ENCODE measurements around the gene RAG2.

The RAG2 gene

DNA sequence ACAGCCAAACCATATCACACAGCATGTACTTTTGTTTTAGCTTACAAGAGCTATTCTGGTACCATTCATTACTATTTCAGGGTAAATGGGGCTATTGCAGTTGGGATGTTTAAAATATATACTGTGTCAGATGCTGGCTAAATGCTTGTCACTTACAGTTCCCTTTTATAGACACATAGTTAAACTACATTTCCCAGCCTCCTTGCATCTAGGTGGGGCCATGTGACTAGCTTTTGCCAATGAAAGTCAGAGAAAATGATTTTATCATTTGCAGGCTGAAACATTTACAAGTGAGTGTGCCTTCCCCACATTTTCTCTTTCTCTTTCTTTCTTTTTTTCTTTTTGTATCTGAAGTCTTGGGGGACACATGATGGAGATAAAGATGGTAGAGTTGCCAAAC, 11.5 kb downstream of the RAG2 start:
- TF ChIP-seq, protein P1, sequence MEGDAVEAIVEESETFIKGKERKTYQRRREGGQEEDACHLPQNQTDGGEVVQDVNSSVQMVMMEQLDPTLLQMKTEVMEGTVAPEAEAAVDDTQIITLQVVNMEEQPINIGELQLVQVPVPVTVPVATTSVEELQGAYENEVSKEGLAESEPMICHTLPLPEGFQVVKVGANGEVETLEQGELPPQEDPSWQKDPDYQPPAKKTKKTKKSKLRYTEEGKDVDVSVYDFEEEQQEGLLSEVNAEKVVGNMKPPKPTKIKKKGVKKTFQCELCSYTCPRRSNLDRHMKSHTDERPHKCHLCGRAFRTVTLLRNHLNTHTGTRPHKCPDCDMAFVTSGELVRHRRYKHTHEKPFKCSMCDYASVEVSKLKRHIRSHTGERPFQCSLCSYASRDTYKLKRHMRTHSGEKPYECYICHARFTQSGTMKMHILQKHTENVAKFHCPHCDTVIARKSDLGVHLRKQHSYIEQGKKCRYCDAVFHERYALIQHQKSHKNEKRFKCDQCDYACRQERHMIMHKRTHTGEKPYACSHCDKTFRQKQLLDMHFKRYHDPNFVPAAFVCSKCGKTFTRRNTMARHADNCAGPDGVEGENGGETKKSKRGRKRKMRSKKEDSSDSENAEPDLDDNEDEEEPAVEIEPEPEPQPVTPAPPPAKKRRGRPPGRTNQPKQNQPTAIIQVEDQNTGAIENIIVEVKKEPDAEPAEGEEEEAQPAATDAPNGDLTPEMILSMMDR (IDR thresholded peaks at IDR 0.05; ENCODE audit: borderline replicate concordance, insufficient read depth, low read depth, low read length) = no peak
- H3K4me3 ChIP-seq (ENCODE audit: low read depth, low read length) = no peak overlapping the region

DNA sequence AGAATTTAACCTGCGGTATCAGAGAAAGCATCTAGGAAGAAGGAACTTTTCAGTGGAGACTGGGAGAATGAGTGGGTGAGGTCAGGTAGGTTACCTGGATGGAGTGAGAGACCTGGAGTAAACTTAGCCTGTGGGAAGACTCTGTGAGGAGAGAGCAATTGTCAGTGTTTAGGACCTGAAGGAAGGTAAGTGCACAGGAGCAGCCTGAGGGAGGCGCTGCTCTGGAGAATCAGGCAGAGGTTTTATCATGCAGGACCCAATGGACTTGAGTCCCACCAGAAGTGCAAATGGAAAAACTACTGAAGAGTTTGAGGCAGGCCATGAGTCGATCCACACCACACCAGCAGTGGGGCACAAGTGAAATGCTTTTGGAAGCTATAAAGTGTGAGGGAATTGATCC, 14.4 kb downstream of the RAG2 start:
- TF ChIP-seq, protein P1 (IDR thresholded peaks at IDR 0.05; ENCODE audit: borderline replicate concordance, insufficient read depth, low read depth, low read length) = no peak
- no peak overlapping the region for H3K4me3 ChIP-seq (ENCODE audit: low read depth, low read length)

DNA sequence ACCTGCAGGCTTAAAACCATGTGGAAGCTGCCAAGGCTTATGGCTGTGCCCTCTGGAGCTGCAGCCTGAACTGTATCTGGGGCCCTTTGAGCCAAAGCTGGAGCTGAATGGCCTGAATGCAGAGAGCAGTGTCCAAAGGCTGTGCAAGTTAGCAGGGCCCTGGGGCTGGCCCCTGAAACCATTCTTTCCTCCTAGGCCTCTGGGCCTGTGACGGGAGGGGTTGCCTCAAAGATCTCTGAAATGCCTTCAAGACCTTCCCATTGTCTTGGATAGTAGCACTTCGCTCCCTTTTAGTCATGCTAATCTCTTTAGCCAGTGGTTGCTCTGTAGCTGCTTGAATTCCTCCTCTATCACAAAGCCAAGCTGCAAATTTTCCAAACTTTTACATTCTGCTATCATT, 16.5 kb downstream of the RAG2 start:
- H3K4me3 ChIP-seq (ENCODE audit: low read depth, low read length) = no peak overlapping the region
- TF ChIP-seq, protein P1 (IDR thresholded peaks at IDR 0.05; ENCODE audit: borderline replicate concordance, insufficient read depth, low read depth, low read length) = no peak

DNA sequence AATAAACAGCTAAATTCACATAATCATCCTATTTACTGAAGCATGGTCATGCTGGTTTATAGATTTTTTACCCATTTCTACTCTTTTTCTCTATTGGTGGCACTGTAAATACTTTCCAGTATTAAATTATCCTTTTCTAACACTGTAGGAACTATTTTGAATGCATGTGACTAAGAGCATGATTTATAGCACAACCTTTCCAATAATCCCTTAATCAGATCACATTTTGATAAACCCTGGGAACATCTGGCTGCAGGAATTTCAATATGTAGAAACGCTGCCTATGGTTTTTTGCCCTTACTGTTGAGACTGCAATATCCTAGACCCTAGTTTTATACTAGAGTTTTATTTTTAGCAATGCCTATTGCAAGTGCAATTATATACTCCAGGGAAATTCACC, 19.6 kb downstream of the RAG2 start:
- TF ChIP-seq, protein P1 (IDR thresholded peaks at IDR 0.05; ENCODE audit: borderline replicate concordance, insufficient read depth, low read depth, low read length) = no peak
- H3K4me3 ChIP-seq (ENCODE audit: low read depth, low read length) = no peak overlapping the region

DNA sequence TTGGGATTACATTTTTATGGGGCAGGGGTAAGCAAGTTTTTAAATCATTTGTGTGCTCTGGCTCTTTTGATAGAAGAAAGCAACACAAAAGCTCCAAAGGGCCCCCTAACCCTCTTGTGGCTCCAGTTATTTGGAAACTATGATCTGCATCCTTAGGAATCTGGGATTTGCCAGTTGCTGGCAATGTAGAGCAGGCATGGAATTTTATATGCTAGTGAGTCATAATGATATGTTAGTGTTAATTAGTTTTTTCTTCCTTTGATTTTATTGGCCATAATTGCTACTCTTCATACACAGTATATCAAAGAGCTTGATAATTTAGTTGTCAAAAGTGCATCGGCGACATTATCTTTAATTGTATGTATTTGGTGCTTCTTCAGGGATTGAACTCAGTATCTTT, 20.2 kb downstream of the RAG2 start:
- TF ChIP-seq, protein P1 (IDR thresholded peaks at IDR 0.05; ENCODE audit: borderline replicate concordance, insufficient read depth, low read depth, low read length) = no peak
- no peak overlapping the region for H3K4me3 ChIP-seq (ENCODE audit: low read depth, low read length)

DNA sequence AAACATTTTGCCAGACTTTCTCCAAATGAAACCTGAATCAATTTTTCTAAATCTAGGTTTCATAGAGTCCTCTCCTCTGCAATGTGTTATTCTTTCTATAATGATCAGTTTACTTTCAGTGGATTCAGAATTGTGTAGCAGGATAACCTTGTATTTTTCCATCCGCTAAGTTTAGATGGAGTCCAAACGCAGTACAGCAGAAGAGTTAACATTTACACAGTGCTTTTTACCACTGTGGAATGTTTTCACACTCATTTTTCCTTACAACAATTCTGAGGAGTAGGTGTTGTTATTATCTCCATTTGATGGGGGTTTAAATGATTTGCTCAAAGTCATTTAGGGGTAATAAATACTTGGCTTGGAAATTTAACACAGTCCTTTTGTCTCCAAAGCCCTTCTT, 20.7 kb downstream of the RAG2 start:
- TF ChIP-seq, protein P1 (IDR thresholded peaks at IDR 0.05; ENCODE audit: borderline replicate concordance, insufficient read depth, low read depth, low read length) = no peak
- H3K4me3 ChIP-seq (ENCODE audit: low read depth, low read length) = no peak overlapping the region

DNA sequence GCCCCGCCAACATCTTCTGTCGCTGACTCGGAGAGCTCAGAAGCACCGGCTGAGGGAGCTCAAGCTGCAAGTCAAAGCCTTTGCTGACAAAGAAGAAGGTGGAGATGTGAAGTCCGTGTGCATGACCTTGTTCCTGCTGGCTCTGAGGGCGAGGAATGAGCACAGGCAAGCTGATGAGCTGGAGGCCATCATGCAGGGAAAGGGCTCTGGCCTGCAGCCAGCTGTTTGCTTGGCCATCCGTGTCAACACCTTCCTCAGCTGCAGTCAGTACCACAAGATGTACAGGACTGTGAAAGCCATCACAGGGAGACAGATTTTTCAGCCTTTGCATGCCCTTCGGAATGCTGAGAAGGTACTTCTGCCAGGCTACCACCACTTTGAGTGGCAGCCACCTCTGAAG, 23.6 kb downstream of the RAG2 start:
- TF ChIP-seq, protein P1 (IDR thresholded peaks at IDR 0.05; ENCODE audit: borderline replicate concordance, insufficient read depth, low read depth, low read length) = no peak

More for the DNA sequence above, 23.6 kb downstream of the RAG2 start:
- H3K4me3 ChIP-seq (ENCODE audit: low read depth, low read length) = no peak overlapping the region

Measured in GM12875 (cell line).